ENCODE data around the gene PRKCE. TPM values are rescaled to one million over a fixed set of nuclear protein-coding genes. Genes with fewer than 3 reads are reported as not detected.

PRKCE gene
- total RNA-seq, 2 experiments from 2014 or later: 17.0 to 42.1 TPM

DNA sequence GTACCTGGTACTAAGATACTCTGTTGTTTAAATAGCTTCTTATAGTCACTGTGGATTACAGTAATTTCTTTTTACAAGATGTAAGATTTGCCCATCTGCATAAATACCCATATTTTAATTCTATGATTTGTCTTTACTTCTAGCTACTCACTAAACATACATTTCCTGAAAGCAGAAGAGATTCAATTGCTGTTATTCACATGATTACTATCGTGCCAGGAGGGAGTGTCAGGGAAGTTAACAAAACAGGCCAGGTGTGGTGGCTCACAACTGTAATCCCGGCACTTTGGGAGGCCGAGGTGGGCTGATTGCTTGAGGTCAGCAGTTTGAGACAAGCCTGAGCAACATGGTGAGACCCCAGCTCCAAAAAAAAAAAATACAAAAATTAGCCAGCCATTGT, 33.8 kb downstream of the PRKCE start:
- H3K9me3 ChIP-seq (ENCODE audit: low read length): no peaks in the 10 kb centered on the region
- CTCF ChIA-PET (ENCODE audit: unreplicated experiment): no interaction called here
- no peak overlapping the region for H2AFZ ChIP-seq (ENCODE audit: low read length)
- H3K27ac ChIP-seq (ENCODE audit: low read depth, low read length, poor library complexity, severe bottlenecking): no peak overlapping the region
- intact Hi-C loops (cut with micrococcal nuclease; ENCODE audit: unreplicated experiment): no loop called here
- no peak overlapping the region for H3K4me3 ChIP-seq (ENCODE audit: low read depth, low read length, poor library complexity, severe bottlenecking)
- BruUV-seq (replicated peaks): no TSS peak
- no peaks in the 10 kb centered on the region for H3K36me3 ChIP-seq (ENCODE audit: insufficient read depth, low read length)
- peaks cover 5% of the 10 kb centered on the region for H3K4me1 ChIP-seq (ENCODE audit: insufficient read depth, low read length, poor library complexity, severe bottlenecking)
- H3K4me2 ChIP-seq (ENCODE audit: low read length): no peak overlapping the region
- no peaks in the 10 kb centered on the region for H4K20me1 ChIP-seq (ENCODE audit: insufficient read depth, low read length)
- no peaks in the 10 kb centered on the region for H3K9me2 ChIP-seq (ENCODE audit: insufficient read depth, low read length)
- no peaks in the 10 kb centered on the region for H3K79me2 ChIP-seq (ENCODE audit: insufficient read depth, low read depth, low read length)
- TF ChIP-seq, protein P1, sequence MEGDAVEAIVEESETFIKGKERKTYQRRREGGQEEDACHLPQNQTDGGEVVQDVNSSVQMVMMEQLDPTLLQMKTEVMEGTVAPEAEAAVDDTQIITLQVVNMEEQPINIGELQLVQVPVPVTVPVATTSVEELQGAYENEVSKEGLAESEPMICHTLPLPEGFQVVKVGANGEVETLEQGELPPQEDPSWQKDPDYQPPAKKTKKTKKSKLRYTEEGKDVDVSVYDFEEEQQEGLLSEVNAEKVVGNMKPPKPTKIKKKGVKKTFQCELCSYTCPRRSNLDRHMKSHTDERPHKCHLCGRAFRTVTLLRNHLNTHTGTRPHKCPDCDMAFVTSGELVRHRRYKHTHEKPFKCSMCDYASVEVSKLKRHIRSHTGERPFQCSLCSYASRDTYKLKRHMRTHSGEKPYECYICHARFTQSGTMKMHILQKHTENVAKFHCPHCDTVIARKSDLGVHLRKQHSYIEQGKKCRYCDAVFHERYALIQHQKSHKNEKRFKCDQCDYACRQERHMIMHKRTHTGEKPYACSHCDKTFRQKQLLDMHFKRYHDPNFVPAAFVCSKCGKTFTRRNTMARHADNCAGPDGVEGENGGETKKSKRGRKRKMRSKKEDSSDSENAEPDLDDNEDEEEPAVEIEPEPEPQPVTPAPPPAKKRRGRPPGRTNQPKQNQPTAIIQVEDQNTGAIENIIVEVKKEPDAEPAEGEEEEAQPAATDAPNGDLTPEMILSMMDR (conservative IDR thresholded peaks at IDR 0.05; ENCODE audit: low read length): no peak
- no peak for TF ChIP-seq EZH2phosphoT487 (IDR thresholded peaks at IDR 0.05; ENCODE audit: borderline replicate concordance, low read depth, low read length)
- DNase-seq (ENCODE audit: low spot score): no peak
- POLR2A ChIA-PET: interaction anchor here (0.7 to 1.1 kb wide), 4 partner anchors 20 to 1087 kb away, joined by 3 read pairs; no protein-coding TSS in a partner anchor

DNA sequence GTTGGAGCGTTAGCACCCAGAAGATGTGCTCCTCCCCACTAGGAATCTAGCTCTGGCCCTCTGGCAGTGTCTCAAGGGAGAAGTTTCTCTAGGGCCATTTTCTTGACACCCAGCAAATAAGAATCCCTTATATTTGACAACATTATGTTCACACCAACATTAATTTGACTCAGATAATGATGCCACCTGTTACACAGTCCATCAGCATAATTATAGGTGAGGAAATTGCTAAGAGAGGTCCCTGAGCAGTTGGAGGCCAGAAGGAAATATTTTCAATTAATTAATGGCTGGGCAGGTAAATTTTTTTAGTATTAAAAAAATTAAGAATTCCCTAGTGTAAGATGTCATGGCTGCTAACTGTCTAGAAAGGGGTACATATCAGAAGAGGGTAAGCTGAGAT, 36.5 kb downstream of the PRKCE start:
- CTCF ChIA-PET (ENCODE audit: unreplicated experiment): no interaction called here
- peaks cover 26% of the 10 kb centered on the region for H3K4me1 ChIP-seq (ENCODE audit: insufficient read depth, low read length, poor library complexity, severe bottlenecking)
- no peaks in the 10 kb centered on the region for H3K79me2 ChIP-seq (ENCODE audit: insufficient read depth, low read depth, low read length)

More for the DNA sequence above, 36.5 kb downstream of the PRKCE start:
- no peak overlapping the region for H3K27ac ChIP-seq (ENCODE audit: low read depth, low read length, poor library complexity, severe bottlenecking)
- H2AFZ ChIP-seq (ENCODE audit: low read length): no peak overlapping the region
- no TSS peak for BruUV-seq (replicated peaks)
- no peaks in the 10 kb centered on the region for H3K9me3 ChIP-seq (ENCODE audit: low read length)
- TF ChIP-seq, protein P1 (conservative IDR thresholded peaks at IDR 0.05; ENCODE audit: low read length): no peak
- no peak for TF ChIP-seq EZH2phosphoT487 (IDR thresholded peaks at IDR 0.05; ENCODE audit: borderline replicate concordance, low read depth, low read length)
- no peaks in the 10 kb centered on the region for H3K36me3 ChIP-seq (ENCODE audit: insufficient read depth, low read length)
- H3K4me2 ChIP-seq (ENCODE audit: low read length): no peak overlapping the region
- no peak for DNase-seq (ENCODE audit: low spot score)
- POLR2A ChIA-PET: interaction anchor here (0.8 to 2.1 kb wide), 3 partner anchors 10 to 15 kb away, joined by 3 to 7 read pairs (median 4); no protein-coding TSS in a partner anchor
- H3K9me2 ChIP-seq (ENCODE audit: insufficient read depth, low read length): no peaks in the 10 kb centered on the region
- no peaks in the 10 kb centered on the region for H4K20me1 ChIP-seq (ENCODE audit: insufficient read depth, low read length)
- no peak overlapping the region for H3K4me3 ChIP-seq (ENCODE audit: low read depth, low read length, poor library complexity, severe bottlenecking)
- intact Hi-C loops (cut with micrococcal nuclease; ENCODE audit: unreplicated experiment): no loop called here

Measured in OCI-LY7 (cell line).